ENCODE measurements around the gene SPATA6L.

Gene SPATA6L

GRCh38 chr9:4654538-4654937 is 11.7 kb downstream of the SPATA6L start:
- no peak for TF ChIP-seq CTCF (IDR thresholded peaks at IDR 0.05; ENCODE audit: borderline replicate concordance, control extremely low read depth, extremely low read depth, insufficient read depth, missing control alignments)
- in situ Hi-C loops (cut with MboI; ENCODE audit: low sequenced_read_pairs, unreplicated experiment): no loop called here
- DNase-seq (ENCODE audit: low spot score): no peak

GRCh38 chr9:4654084-4654483 is 12.2 kb downstream of the SPATA6L start:
- DNase-seq (ENCODE audit: low spot score): no peak
- TF ChIP-seq CTCF (IDR thresholded peaks at IDR 0.05; ENCODE audit: borderline replicate concordance, control extremely low read depth, extremely low read depth, insufficient read depth, missing control alignments): no peak
- in situ Hi-C loops (cut with MboI; ENCODE audit: low sequenced_read_pairs, unreplicated experiment): no loop called here

- DNase-seq (ENCODE audit: low spot score): no peak
- no peak for TF ChIP-seq CTCF (IDR thresholded peaks at IDR 0.05; ENCODE audit: borderline replicate concordance, control extremely low read depth, extremely low read depth, insufficient read depth, missing control alignments)
- in situ Hi-C loops (cut with MboI; ENCODE audit: low sequenced_read_pairs, unreplicated experiment): loop anchor here (25.0 kb wide), 1 partner anchor 255 kb away; no protein-coding TSS in a partner anchor
These were observed 23.9 kb downstream of the SPATA6L start for GRCh38 chr9:4642351-4642750.

GRCh38 chr9:4640027-4640426 is 26.3 kb downstream of the SPATA6L start:
- peak; percentile 23 for TF ChIP-seq CTCF (IDR thresholded peaks at IDR 0.05; ENCODE audit: borderline replicate concordance, control extremely low read depth, extremely low read depth, insufficient read depth, missing control alignments)
- DNase-seq (ENCODE audit: low spot score): peak; percentile 32
- in situ Hi-C loops (cut with MboI; ENCODE audit: low sequenced_read_pairs, unreplicated experiment): loop anchor here (25.0 kb wide), 1 partner anchor 253 kb away; no protein-coding TSS in a partner anchor

GRCh38 chr9:4639420-4639819 is 26.9 kb downstream of the SPATA6L start:
- in situ Hi-C loops (cut with MboI; ENCODE audit: low sequenced_read_pairs, unreplicated experiment): loop anchor here (25.0 kb wide), 1 partner anchor 252 kb away; no protein-coding TSS in a partner anchor
- no peak for TF ChIP-seq CTCF (IDR thresholded peaks at IDR 0.05; ENCODE audit: borderline replicate concordance, control extremely low read depth, extremely low read depth, insufficient read depth, missing control alignments)
- DNase-seq (ENCODE audit: low spot score): no peak

GRCh38 chr9:4638968-4639367 is 27.3 kb downstream of the SPATA6L start:
- no peak for DNase-seq (ENCODE audit: low spot score)
- TF ChIP-seq CTCF (IDR thresholded peaks at IDR 0.05; ENCODE audit: borderline replicate concordance, control extremely low read depth, extremely low read depth, insufficient read depth, missing control alignments): no peak
- in situ Hi-C loops (cut with MboI; ENCODE audit: low sequenced_read_pairs, unreplicated experiment): loop anchor here (25.0 kb wide), 1 partner anchor 252 kb away; no protein-coding TSS in a partner anchor

Measured in GM13976 (cell line).